Esophagus muscularis mucosa (tissue), 3 donors: Measurements from ENCODE around the gene SRD5A1.

Experiments used
- CTCF ChIP-seq, 3 experiments: fragments of 200-600 bp in 2 of 3; fragments of 450-650 bp in 1 of 3; sonication (generic) in 2 of 3; IDR thresholded peaks; one replicate each; pipeline ENCODE4 v1.5.1; 2017 to 2019; ENCODE audit warnings: antibody characterized with exemption in 3 of 3, mild to moderate bottlenecking in 2 of 3, moderate library complexity in 1 of 3
- POLR2AphosphoS5 ChIP-seq, 2 donors: sonication (generic); formaldehyde crosslinking; IDR thresholded peaks; one replicate each; pipeline ENCODE4 v1.6.1; 2017; ENCODE audit warnings: antibody characterized with exemption in 2 of 2

- no peak for TF ChIP-seq POLR2AphosphoS5 (IDR thresholded peaks at IDR 0.05)
- no peak for TF ChIP-seq CTCF (IDR thresholded peaks at IDR 0.05)
Measured at GRCh38 chr5:6596388-6596787, 36.9 kb upstream of the SRD5A1 start.
